Uterus (tissue), 2 donors: Measurements from ENCODE around the gene EIF2S3B.

ENCODE experiments used
- POLR2A ChIP-seq, 2 donors: fragments of 450-650 bp; IDR thresholded peaks; one replicate each; pipeline ENCODE4 v1.6.1; 2016; ENCODE audit warnings: antibody characterized with exemption in 2 of 2, mild to moderate bottlenecking in 1 of 2, moderate library complexity in 1 of 2
- TF ChIP-seq, protein P1 (sequence below), 4 experiments: fragments of 200-600 bp in 2 of 4; fragments of 450-650 bp in 2 of 4; sonication (generic) in 2 of 4; IDR thresholded peaks; one replicate each; pipeline ENCODE4 v1.5.1; 2016 to 2019; ENCODE audit warnings: antibody characterized with exemption in 4 of 4, mild to moderate bottlenecking in 2 of 4, moderate library complexity in 1 of 4

DNA sequence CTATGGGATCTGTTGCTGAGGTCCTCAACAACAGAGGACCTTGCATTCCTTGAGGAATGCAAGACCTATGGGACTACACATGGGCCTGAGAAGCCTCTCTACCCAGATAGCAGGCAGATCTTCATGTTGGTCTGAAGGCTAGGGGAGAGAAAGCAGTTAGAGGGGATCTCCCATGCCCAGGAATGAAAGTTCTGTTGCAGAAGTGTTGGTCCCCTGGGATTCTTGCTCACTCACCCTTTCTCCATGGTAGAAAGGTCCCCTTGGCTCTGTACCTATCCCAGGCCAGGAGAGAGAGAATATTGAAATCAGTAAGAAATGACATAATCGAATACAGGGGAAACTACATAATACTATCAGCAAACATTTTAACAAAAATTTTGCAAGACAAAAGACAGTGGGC, 36.0 kb upstream of the EIF2S3B start:
- TF ChIP-seq, protein P1, sequence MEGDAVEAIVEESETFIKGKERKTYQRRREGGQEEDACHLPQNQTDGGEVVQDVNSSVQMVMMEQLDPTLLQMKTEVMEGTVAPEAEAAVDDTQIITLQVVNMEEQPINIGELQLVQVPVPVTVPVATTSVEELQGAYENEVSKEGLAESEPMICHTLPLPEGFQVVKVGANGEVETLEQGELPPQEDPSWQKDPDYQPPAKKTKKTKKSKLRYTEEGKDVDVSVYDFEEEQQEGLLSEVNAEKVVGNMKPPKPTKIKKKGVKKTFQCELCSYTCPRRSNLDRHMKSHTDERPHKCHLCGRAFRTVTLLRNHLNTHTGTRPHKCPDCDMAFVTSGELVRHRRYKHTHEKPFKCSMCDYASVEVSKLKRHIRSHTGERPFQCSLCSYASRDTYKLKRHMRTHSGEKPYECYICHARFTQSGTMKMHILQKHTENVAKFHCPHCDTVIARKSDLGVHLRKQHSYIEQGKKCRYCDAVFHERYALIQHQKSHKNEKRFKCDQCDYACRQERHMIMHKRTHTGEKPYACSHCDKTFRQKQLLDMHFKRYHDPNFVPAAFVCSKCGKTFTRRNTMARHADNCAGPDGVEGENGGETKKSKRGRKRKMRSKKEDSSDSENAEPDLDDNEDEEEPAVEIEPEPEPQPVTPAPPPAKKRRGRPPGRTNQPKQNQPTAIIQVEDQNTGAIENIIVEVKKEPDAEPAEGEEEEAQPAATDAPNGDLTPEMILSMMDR (IDR thresholded peaks at IDR 0.05) = no peak
- no peak for TF ChIP-seq POLR2A (IDR thresholded peaks at IDR 0.05)
